IMR-90 (cell line): ENCODE results near the gene DAPK1. TPM values are rescaled to one million over a fixed set of nuclear protein-coding genes. Genes with fewer than 3 reads are reported as not detected.

ENCODE experiments used
- ATAC-seq: fragments of 200-7000 bp; cut with Tn5 transposase; 2 replicates; pipeline ENCODE4 v1.9.1; 2020; ENCODE audit warnings: low read depth, mild to moderate bottlenecking, moderate library complexity
- BruUV-seq: library from RNA; stranded (reverse); fragments of 400-500 nt; replicated peaks from 2 replicates; lab custom pipeline; 2021; lab: Mats Ljungman, UMichigan
- CTCF ChIA-PET: fragments of 300-600 bp; formaldehyde crosslinking; extraction: SDS; loops from one replicate; lab custom pipeline; 2021; ENCODE audit warnings: antibody characterized with exemption; lab: Yijun Ruan, JAX
- POLR2A ChIA-PET: fragments of 300-600 bp; sonication (Branson Sonifier 250); formaldehyde crosslinking; loops from one replicate; lab custom pipeline; 2022; ENCODE audit warnings: antibody characterized with exemption; ENCODE audit not compliant: unreplicated experiment; lab: Charles Lee
- DNase-seq: peaks from one replicate; pipeline ENCODE4 v3.0.0; 2013
- H2AFZ ChIP-seq: replicated peaks from 2 replicates; pipeline ENCODE3; 2013; ENCODE audit warnings: low read length, mild to moderate bottlenecking; ENCODE audit not compliant: poor library complexity
- H2AK5ac ChIP-seq: 2 replicates; pipeline ENCODE4 v1.6.1; 2013; ENCODE audit warnings: low read depth, low read length, inconsistent platforms
- H2AK9ac ChIP-seq: replicated peaks from 2 replicates; pipeline ENCODE3; 2013; ENCODE audit warnings: mild to moderate bottlenecking, low read depth, low read length, moderate library complexity; ENCODE audit not compliant: poor library complexity
- H2BK120ac ChIP-seq: 2 replicates; pipeline ENCODE4 v1.6.1; 2013; ENCODE audit warnings: low read depth, low read length, inconsistent platforms
- H2BK15ac ChIP-seq: 3 replicates; pipeline ENCODE4 v1.6.1; 2013; ENCODE audit warnings: low read depth, low read length, inconsistent platforms
- H2BK20ac ChIP-seq: 2 replicates; pipeline ENCODE4 v1.6.1; 2013; ENCODE audit warnings: low read depth, mild to moderate bottlenecking, inconsistent platforms, low read length, moderate library complexity
- H2BK5ac ChIP-seq: 2 replicates; pipeline ENCODE4 v1.6.1; 2013; ENCODE audit warnings: mild to moderate bottlenecking, low read depth, low read length, inconsistent platforms; ENCODE audit not compliant: poor library complexity, severe bottlenecking
- H3K14ac ChIP-seq: replicated peaks from 2 replicates; pipeline ENCODE4 v1.6.1; 2013; ENCODE audit warnings: low read depth, low read length, inconsistent platforms
- H3K18ac ChIP-seq: 2 replicates; pipeline ENCODE4 v1.6.1; 2013; ENCODE audit warnings: low read depth, low read length, control low read depth
- H3K23ac ChIP-seq: 2 replicates; pipeline ENCODE4 v1.6.1; 2013; ENCODE audit warnings: low read depth, low read length, inconsistent platforms
- H3K27ac ChIP-seq: 2 replicates; pipeline ENCODE4 v1.5.1; 2013; ENCODE audit warnings: mild to moderate bottlenecking, control low read depth, low read length; ENCODE audit not compliant: insufficient read depth
- H3K27me3 ChIP-seq: 2 replicates; pipeline ENCODE4 v1.6.1; 2013; ENCODE audit warnings: low read length; ENCODE audit not compliant: control insufficient read depth, insufficient read depth
- H3K36me3 ChIP-seq: 2 replicates; pipeline ENCODE4 v1.6.1; 2013; ENCODE audit warnings: low read length, mixed read lengths; ENCODE audit not compliant: control insufficient read depth, insufficient read depth
- H3K4ac ChIP-seq: 2 replicates; pipeline ENCODE4 v1.6.1; 2013; ENCODE audit warnings: low read depth, low read length, inconsistent platforms
- H3K4me1 ChIP-seq: 2 replicates; pipeline ENCODE4 v1.6.1; 2013; ENCODE audit warnings: low read length, mixed read lengths; ENCODE audit not compliant: control insufficient read depth, insufficient read depth
- H3K4me2 ChIP-seq: 2 replicates; pipeline ENCODE4 v1.6.1; 2013; ENCODE audit warnings: low read depth, mild to moderate bottlenecking, control low read depth, low read length, moderate library complexity
- H3K4me3 ChIP-seq: 2 replicates; pipeline ENCODE4 v1.5.1; 2013; ENCODE audit warnings: low read depth, mild to moderate bottlenecking, control low read depth, low read length, moderate library complexity; ENCODE audit not compliant: insufficient read depth
- H3K56ac ChIP-seq: 2 replicates; pipeline ENCODE4 v1.6.1; 2013; ENCODE audit warnings: low read length, inconsistent platforms; ENCODE audit not compliant: insufficient read depth; ENCODE audit errors: extremely low read depth
- H3K79me1 ChIP-seq, 2 experiments: 2 replicates each; pipeline ENCODE4 v1.6.1; 2013; ENCODE audit warnings: low read length in 2 of 2, inconsistent platforms in 1 of 2, low read depth in 1 of 2
- H3K9ac ChIP-seq: 2 replicates; pipeline ENCODE4 v1.6.1; 2013; ENCODE audit warnings: low read depth, low read length, control low read depth
- H3K9me1 ChIP-seq: 2 replicates; pipeline ENCODE4 v1.6.1; 2013; ENCODE audit warnings: low read length, inconsistent platforms; ENCODE audit not compliant: insufficient read depth
- H3K9me3 ChIP-seq: 2 replicates; pipeline ENCODE4 v1.6.1; 2013; ENCODE audit warnings: low read length; ENCODE audit not compliant: control insufficient read depth, insufficient read depth
- H4K20me1 ChIP-seq: 2 replicates; pipeline ENCODE4 v1.6.1; 2013; ENCODE audit warnings: low read length, inconsistent platforms; ENCODE audit not compliant: insufficient read depth
- H4K5ac ChIP-seq: 2 replicates; pipeline ENCODE4 v1.6.1; 2013; ENCODE audit warnings: mild to moderate bottlenecking, low read depth, low read length, control low read depth
- H4K8ac ChIP-seq, 2 experiments: 2 replicates each; pipeline ENCODE4 v1.6.1; 2013; ENCODE audit warnings: low read depth in 2 of 2, low read length in 2 of 2, control low read depth in 1 of 2, inconsistent platforms in 1 of 2
- H4K91ac ChIP-seq: 2 replicates; pipeline ENCODE4 v1.6.1; 2013; ENCODE audit warnings: low read depth, low read length, inconsistent platforms; ENCODE audit not compliant: insufficient read depth
- BHLHE40 ChIP-seq: fragments of 150-350 bp; IDR thresholded peaks from 2 replicates; pipeline ENCODE4 v1.6.1; 2016; ENCODE audit warnings: mild to moderate bottlenecking, low read depth, low read length
- CEBPB ChIP-seq: IDR thresholded peaks from 2 replicates; pipeline ENCODE4 v1.6.1; 2012; ENCODE audit warnings: low read depth, low read length, improper control_type of control experiment
- CTCF ChIP-seq: conservative IDR thresholded peaks from 2 replicates; pipeline ENCODE4 v1.5.1; 2012; ENCODE audit warnings: mild to moderate bottlenecking, low read depth, low read length, improper control_type of control experiment
- ELK1 ChIP-seq: fragments of 150-350 bp; IDR thresholded peaks from 2 replicates; pipeline ENCODE4 v1.6.1; 2016; ENCODE audit warnings: low read depth, mild to moderate bottlenecking, low read length, moderate library complexity, borderline replicate concordance
- MAZ ChIP-seq: IDR thresholded peaks from 2 replicates; pipeline ENCODE4 v1.6.1; 2012; ENCODE audit warnings: low read depth, mild to moderate bottlenecking, low read length, improper control_type of control experiment, moderate library complexity, borderline replicate concordance
- MXI1 ChIP-seq: IDR thresholded peaks from 2 replicates; pipeline ENCODE4 v1.6.1; 2012; ENCODE audit warnings: low read depth, mild to moderate bottlenecking, low read length, moderate library complexity, borderline replicate concordance
- NFE2L2 ChIP-seq: fragments of 150-350 bp; IDR thresholded peaks from 2 replicates; pipeline ENCODE4 v1.6.1; 2016; ENCODE audit warnings: low read depth, mild to moderate bottlenecking, low read length
- POLR2A ChIP-seq: IDR thresholded peaks from 2 replicates; pipeline ENCODE4 v1.6.1; 2012; ENCODE audit warnings: mild to moderate bottlenecking, low read depth, low read length
- RCOR1 ChIP-seq: IDR thresholded peaks from 2 replicates; pipeline ENCODE4 v1.6.1; 2012; ENCODE audit warnings: mild to moderate bottlenecking, low read length, improper control_type of control experiment; ENCODE audit not compliant: insufficient replicate concordance
- USF2 ChIP-seq: fragments of 150-350 bp; IDR thresholded peaks from 2 replicates; pipeline ENCODE4 v1.6.1; 2017; ENCODE audit warnings: mild to moderate bottlenecking, antibody characterized with exemption, low read length, low read depth
- WGBS, 2 experiments: methylation state at CpG; one replicate each; pipeline versions ENCODE4 v1.1.5 to v1.1.7; 2013; ENCODE audit warnings: missing lambda C conversion rate in 2 of 2; ENCODE audit not compliant: insufficient read length in 1 of 2; ENCODE audit errors: extremely low coverage in 2 of 2; 5-methylcytosine and 5-hydroxymethylcytosine counted together
- dilution Hi-C: fragments of 300-500 bp; cut with HindIII; formaldehyde crosslinking; loops from one replicate; pipeline ENCODE4 v1.14.3; 2018; ENCODE audit warnings: low sequenced_read_pairs; ENCODE audit not compliant: unreplicated experiment
- in situ Hi-C: fragments of 300-500 bp; cut with MboI; formaldehyde crosslinking; loops from 3 replicates; pipeline ENCODE4 v1.14.3; 2019; ENCODE audit warnings: low sequenced_read_pairs, inconsistent platforms, mixed read lengths
- intact Hi-C: fragments of 100-400 bp; cut with micrococcal nuclease; formaldehyde crosslinking; loops from 2 replicates; pipeline ENCODE4 v1.10.0; 2022
- polyA plus RNA-seq, 3 experiments: library from polyadenylated mRNA; depleted of rRNA; stranded (reverse); fragments of >200 nt; gene quantifications; 2 replicates each; pipeline ENCODE4 v1.2.3, GENCODE V29; 2012; ENCODE audit warnings: low replicate concordance in 1 of 3
- total RNA-seq: library from RNA; depleted of rRNA; stranded (reverse); fragments of >200 nt; gene quantifications from 2 replicates; pipeline ENCODE4 v1.2.3, GENCODE V29; 2012

DAPK1 gene
- total and polyA plus RNA-seq, 2 of the 4 experiments (the other 2 are of a cell fraction), result under 0.01 to 0.03 TPM

GRCh38 chr9:87702921-87703320, 205.3 kb downstream of the DAPK1 start:
- H2BK20ac ChIP-seq, result no peak overlapping the region
- no peaks in the 10 kb centered on the region for H3K36me3 ChIP-seq
- H3K79me1 ChIP-seq, result no peaks in the 10 kb centered on the region
- H3K27me3 ChIP-seq, result no peaks in the 10 kb centered on the region
- in situ Hi-C loops, result loop anchor here (25.0 kb wide), 1 partner anchor 859 kb away; no protein-coding TSS in a partner anchor
- no peak overlapping the region for H2AFZ ChIP-seq
- H4K5ac ChIP-seq, result no peak overlapping the region
- no peak for TF ChIP-seq ELK1
- no peak for TF ChIP-seq NFE2L2
- no peak for TF ChIP-seq RCOR1
- TF ChIP-seq MXI1, result no peak
- no peak for TF ChIP-seq CTCF
- no peak for TF ChIP-seq USF2
- no peak for TF ChIP-seq MAZ
- no peak for TF ChIP-seq POLR2A
- TF ChIP-seq CEBPB, result no peak
- TF ChIP-seq BHLHE40, result no peak
- dilution Hi-C loops, result no loop called here
- H3K18ac ChIP-seq, result no peak overlapping the region
- no peak overlapping the region for H2BK5ac ChIP-seq
- no CpG with 5 or more reads among the region's 9 CpGs for WGBS, 2 experiments
- H3K9ac ChIP-seq, result no peak overlapping the region
- H4K8ac ChIP-seq, result no peak overlapping the region
- no peak for DNase-seq
- no peaks in the 10 kb centered on the region; the same call in 1 of the 2 replicates for H3K9me1 ChIP-seq
- H4K91ac ChIP-seq, result no peak overlapping the region
- H3K9me3 ChIP-seq, result no peaks in the 10 kb centered on the region
- H2BK120ac ChIP-seq, result no peak overlapping the region
- ChIA-PET CTCF (interaction anchor here (1.4 kb wide), 1 partner anchor 16 kb away, joined by 3 read pairs; no protein-coding TSS in a partner anchor), POLR2A (no interaction called here)
- H3K23ac ChIP-seq, result no peak overlapping the region
- H2AK9ac ChIP-seq, result no peak overlapping the region
- H3K27ac ChIP-seq, result no peak overlapping the region
- H3K14ac ChIP-seq, result no peak overlapping the region
- H3K4me1 ChIP-seq, result no peaks in the 10 kb centered on the region
- H3K4ac ChIP-seq, result no peak overlapping the region
- no peaks in the 10 kb centered on the region for H4K20me1 ChIP-seq
- intact Hi-C loops, result no loop called here
- no peak overlapping the region for H3K4me2 ChIP-seq
- no peak for ATAC-seq
- no peak overlapping the region for H2BK15ac ChIP-seq
- H2AK5ac ChIP-seq, result no peak overlapping the region
- no peak overlapping the region for H3K4me3 ChIP-seq
- no TSS peak for BruUV-seq
- no peak overlapping the region for H3K56ac ChIP-seq
